Lung (tissue), 12 donors: ENCODE results near the gene C4orf36. TPM values are rescaled to one million over a fixed set of nuclear protein-coding genes. Genes with fewer than 3 reads are reported as not detected.
A peak's percentile ranks its signal among the peaks of the same experiment; 100 is the strongest.

ENCODE experiments used
- ATAC-seq: fragments of 200-7000 bp; cut with Tn5 transposase; one replicate; pipeline ENCODE4 v1.9.1; 2020; ENCODE audit warnings: moderate number of reproducible peaks; ENCODE audit not compliant: insufficient read depth, low FRiP score
- DNase-seq, 3 donors: peaks; one replicate each; pipeline ENCODE4 v3.0.0-alpha.2; 2013 to 2017
- H3K27ac ChIP-seq, 2 donors: one replicate each; pipeline ENCODE4 v1.5.1; 2013; ENCODE audit warnings: mild to moderate bottlenecking in 2 of 2, moderate library complexity in 2 of 2, control low read depth in 1 of 2, inconsistent platforms in 1 of 2, low read depth in 1 of 2, low read length in 1 of 2
- H3K27me3 ChIP-seq, 3 donors: one replicate each; pipeline ENCODE4 v1.5.1; 2013; ENCODE audit warnings: low read length in 2 of 3; ENCODE audit not compliant: control insufficient read depth in 3 of 3, insufficient read depth in 3 of 3
- H3K36me3 ChIP-seq, 4 donors: one replicate each; pipeline ENCODE4 v1.5.1; 2013; ENCODE audit warnings: low read length in 4 of 4, mild to moderate bottlenecking in 1 of 4, moderate library complexity in 1 of 4; ENCODE audit not compliant: control insufficient read depth in 4 of 4, insufficient read depth in 4 of 4
- H3K4me1 ChIP-seq, 5 donors: one replicate each; pipeline ENCODE4 v1.5.1; 2013; ENCODE audit warnings: low read length in 5 of 5, mild to moderate bottlenecking in 2 of 5, moderate library complexity in 1 of 5; ENCODE audit not compliant: control insufficient read depth in 5 of 5, insufficient read depth in 5 of 5
- H3K4me3 ChIP-seq: one replicate; pipeline ENCODE4 v1.5.1; 2013; ENCODE audit warnings: mild to moderate bottlenecking, control low read depth, moderate library complexity
- H3K9ac ChIP-seq, 2 donors: one replicate each; pipeline ENCODE4 v1.5.1; 2013; ENCODE audit warnings: low read length in 2 of 2, control low read depth in 1 of 2; ENCODE audit not compliant: insufficient read depth in 1 of 2
- H3K9me3 ChIP-seq, 4 donors: one replicate each; pipeline ENCODE4 v1.5.1; 2013; ENCODE audit warnings: low read length in 3 of 4, mild to moderate bottlenecking in 1 of 4, moderate library complexity in 1 of 4; ENCODE audit not compliant: control insufficient read depth in 4 of 4, insufficient read depth in 3 of 4
- CTCF ChIP-seq: IDR thresholded peaks from 2 replicates; pipeline ENCODE4 v1.5.1; 2012; ENCODE audit warnings: mild to moderate bottlenecking; ENCODE audit errors: control extremely low read depth, extremely low read depth
- WGBS, 2 donors: extraction: QIAGEN DNeasy Blood & Tissue Kit; methylation state at CpG; one replicate each; pipeline ENCODE4 v1.1.7; 2013; 5-methylcytosine and 5-hydroxymethylcytosine counted together
- polyA plus RNA-seq, 2 donors: library from polyadenylated mRNA; stranded (reverse); fragments of 200-250 nt; gene quantifications; one replicate each; pipeline ENCODE4 v1.2.1, GENCODE V29; 2013
- total RNA-seq, 2 donors: library from RNA; depleted of rRNA in 1 of 2; stranded (reverse); fragments of >200 nt in 1 of 2; gene quantifications; one replicate each; pipeline ENCODE4 v1.2.1, GENCODE V29; 2014 to 2021
- donor health status: control.
- donor health status: control.
- donor health status: Bipolar disorder and iron deficiency.
- donor health status: healthy.
- donor health status: DM: yes; HTN: yes; CAD: no.

C4orf36 gene
- total and polyA plus RNA-seq, 4 donors, result 0.61 to 3.3 (median 1.4) TPM

GRCh38 chr4:86934771-86935565 is 42.7 kb upstream of the C4orf36 start, which contains the start of gene AFF1:
Gene AFF1 (plus strand): TSS chr4:86935011. CDS start chr4:86948534, 13,523 bp downstream.
- Histone ChIP-seq H3K4me3 (peak within 1 kb of the TSS; percentile 91), H3K4me1 (peaks cover 0 to 17% (median 5%) of the 10 kb centered on the region in 5 donors), H3K27ac (peak within 1 kb of the TSS; percentile 98 to 100), H3K9me3 (no peaks in the 10 kb centered on the region), H3K27me3 (no peaks in the 10 kb centered on the region), H3K36me3 (peaks cover 0 to 6% (median 2%) of the 10 kb centered on the region in 4 donors), H3K9ac (peak within 1 kb of the TSS; percentile 34 to 97)
- 0% methylated on average over 78 to 97 of the region's 97 CpGs for whole genome bisulfite sequencing, 2 donors
- DNase-seq, result peak; percentile 94 to 97 (median 96)
- peak; percentile 23 for TF ChIP-seq CTCF
- ATAC-seq, result peak; percentile 91

- peak overlapping the region; percentile 91 to 98 for H3K27ac ChIP-seq
- 3 to 8% methylated on average over 15 of the region's 15 CpGs for WGBS, 2 donors
- ATAC-seq (no peak), DNase-seq (peak in 1 of 3 donors; percentile 42)
- H3K4me1 ChIP-seq, result peaks cover 0 to 13% (median 3%) of the 10 kb centered on the region in 5 donors
- H3K27me3 ChIP-seq, result no peaks in the 10 kb centered on the region
- no peak for TF ChIP-seq CTCF
- H3K36me3 ChIP-seq, result peaks cover 0 to 9% (median 2%) of the 10 kb centered on the region in 4 donors
- peak overlapping the region; percentile 13 to 97 for H3K9ac ChIP-seq
- H3K9me3 ChIP-seq, result no peaks in the 10 kb centered on the region
- peak overlapping the region; percentile 57 for H3K4me3 ChIP-seq
Observed at GRCh38 chr4:86934147-86934770, 42.0 kb upstream of the C4orf36 start.

GRCh38 chr4:86928400-86929255 is 36.4 kb upstream of the C4orf36 start:
- peak overlapping the region; percentile 39 to 43 for H3K27ac ChIP-seq
- TF ChIP-seq CTCF, result no peak
- ATAC-seq, result no peak

More at GRCh38 chr4:86928400-86929255, 36.4 kb upstream of the C4orf36 start:
- whole genome bisulfite sequencing, 2 donors, result 80 to 86% methylated on average over 10 of the region's 10 CpGs
- Histone ChIP-seq H3K4me3 (no peak overlapping the region), H3K27me3 (no peaks in the 10 kb centered on the region), H3K4me1 (peaks cover 0 to 5% (median 0%) of the 10 kb centered on the region in 5 donors), H3K36me3 (peaks cover 0 to 12% (median 2%) of the 10 kb centered on the region in 4 donors), H3K9me3 (no peaks in the 10 kb centered on the region), H3K9ac (no peak overlapping the region)
- no peak for DNase-seq
